ENCODE data around the gene IL1R1. TPM values are rescaled to one million over a fixed set of nuclear protein-coding genes. Genes with fewer than 3 reads are reported as not detected.
A peak's percentile ranks its signal among the peaks of the same experiment; 100 is the strongest.

The IL1R1 gene
- total and polyA plus RNA-seq, 4 donors: 14.0 to 49.3 (median 29.5) TPM

DNA sequence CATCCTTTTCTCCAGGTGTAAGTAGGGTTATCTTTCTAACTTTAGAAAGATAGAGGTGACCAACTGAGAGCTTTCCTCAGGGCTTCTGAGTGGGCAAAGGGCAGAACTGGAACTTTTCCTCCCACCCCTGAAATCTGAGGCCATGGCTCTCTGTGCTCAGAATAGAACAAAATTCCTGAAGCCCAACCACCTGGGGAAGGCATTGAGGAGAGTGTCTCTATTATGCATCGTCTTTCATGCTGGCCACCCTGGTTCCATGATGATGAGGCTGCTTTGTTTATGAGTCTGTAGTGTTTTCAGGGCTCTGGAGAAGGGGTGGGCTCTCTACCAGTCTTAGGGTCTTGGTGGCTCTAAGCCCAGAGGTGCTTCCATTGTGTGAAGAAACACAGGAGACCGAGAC lies 30.7 kb upstream of the IL1R1 start:
- H3K9ac ChIP-seq (ENCODE audit: low read depth in 1 of 2, low read length in 2 of 2): no peak overlapping the region
- WGBS: 88% methylated on average over 2 of the region's 2 CpGs
- no peak overlapping the region for H3K4me3 ChIP-seq (ENCODE audit: low read depth in 1 of 3, low read length in 3 of 3)
- peaks cover 11 to 69% (median 59%) of the 10 kb centered on the region in 4 donors for H3K4me1 ChIP-seq (ENCODE audit: control insufficient read depth in 4 of 4, insufficient read depth in 4 of 4, low read length in 3 of 4)
- peaks cover 0 to 2% (median 0%) of the 10 kb centered on the region in 4 donors for H3K36me3 ChIP-seq (ENCODE audit: control insufficient read depth in 4 of 4, insufficient read depth in 3 of 4, low read depth in 1 of 4, low read length in 3 of 4)
- H3K27ac ChIP-seq (ENCODE audit: low read depth in 1 of 2, low read length in 2 of 2): peak overlapping the region; percentile 38 to 80
- no peaks in the 10 kb centered on the region for H3K9me3 ChIP-seq (ENCODE audit: control insufficient read depth in 4 of 4, low read length in 3 of 4)
- DNase-seq (ENCODE audit: low spot score): no peak
- no peaks in the 10 kb centered on the region for H3K27me3 ChIP-seq (ENCODE audit: control insufficient read depth in 4 of 4, insufficient read depth in 4 of 4, low read length in 3 of 4)
- TF ChIP-seq, protein P1, sequence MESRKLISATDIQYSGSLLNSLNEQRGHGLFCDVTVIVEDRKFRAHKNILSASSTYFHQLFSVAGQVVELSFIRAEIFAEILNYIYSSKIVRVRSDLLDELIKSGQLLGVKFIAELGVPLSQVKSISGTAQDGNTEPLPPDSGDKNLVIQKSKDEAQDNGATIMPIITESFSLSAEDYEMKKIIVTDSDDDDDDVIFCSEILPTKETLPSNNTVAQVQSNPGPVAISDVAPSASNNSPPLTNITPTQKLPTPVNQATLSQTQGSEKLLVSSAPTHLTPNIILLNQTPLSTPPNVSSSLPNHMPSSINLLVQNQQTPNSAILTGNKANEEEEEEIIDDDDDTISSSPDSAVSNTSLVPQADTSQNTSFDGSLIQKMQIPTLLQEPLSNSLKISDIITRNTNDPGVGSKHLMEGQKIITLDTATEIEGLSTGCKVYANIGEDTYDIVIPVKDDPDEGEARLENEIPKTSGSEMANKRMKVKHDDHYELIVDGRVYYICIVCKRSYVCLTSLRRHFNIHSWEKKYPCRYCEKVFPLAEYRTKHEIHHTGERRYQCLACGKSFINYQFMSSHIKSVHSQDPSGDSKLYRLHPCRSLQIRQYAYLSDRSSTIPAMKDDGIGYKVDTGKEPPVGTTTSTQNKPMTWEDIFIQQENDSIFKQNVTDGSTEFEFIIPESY (IDR thresholded peaks at IDR 0.05): no peak
- no peak for TF ChIP-seq RAD21 (IDR thresholded peaks at IDR 0.05)
- no peak for TF ChIP-seq JUND (IDR thresholded peaks at IDR 0.05)
- TF ChIP-seq RXRA (IDR thresholded peaks at IDR 0.05): no peak
- TF ChIP-seq, protein P2, sequence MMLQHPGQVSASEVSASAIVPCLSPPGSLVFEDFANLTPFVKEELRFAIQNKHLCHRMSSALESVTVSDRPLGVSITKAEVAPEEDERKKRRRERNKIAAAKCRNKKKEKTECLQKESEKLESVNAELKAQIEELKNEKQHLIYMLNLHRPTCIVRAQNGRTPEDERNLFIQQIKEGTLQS (IDR thresholded peaks at IDR 0.05): no peak
- TF ChIP-seq EGR1 (IDR thresholded peaks at IDR 0.05; ENCODE audit: low read depth in 2 of 2): no peak
- no peak for TF ChIP-seq YY1 (IDR thresholded peaks at IDR 0.05)
- TF ChIP-seq HNF4G (IDR thresholded peaks at IDR 0.05): no peak
- TF ChIP-seq HNF4A (conservative IDR thresholded peaks at IDR 0.05): no peak
- TF ChIP-seq TAF1 (conservative IDR thresholded peaks at IDR 0.05): no peak

DNA sequence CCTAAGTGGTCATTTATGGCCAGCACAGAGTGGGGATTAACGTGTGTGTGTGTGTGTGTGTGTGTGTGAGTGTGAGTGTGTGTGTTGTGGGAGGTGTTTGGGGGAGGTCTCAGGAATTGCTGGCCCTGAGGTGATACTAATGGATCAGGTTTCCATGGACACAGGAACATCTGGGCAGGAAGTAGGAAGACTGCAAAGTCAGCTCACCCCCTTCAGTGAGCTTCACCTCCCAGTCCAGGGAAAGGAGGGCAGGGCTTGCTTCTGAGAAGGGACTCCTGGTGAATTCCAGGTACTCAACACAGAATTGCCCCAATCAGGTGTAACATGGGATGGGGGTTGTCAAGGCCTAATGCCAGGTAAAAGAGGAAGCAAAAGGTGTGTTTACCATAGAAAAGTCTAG lies 30.3 kb upstream of the IL1R1 start:
- 84% methylated on average over 1 of the region's 1 CpG for WGBS
- Histone ChIP-seq H3K27me3 (ENCODE audit: control insufficient read depth in 4 of 4, insufficient read depth in 4 of 4, low read length in 3 of 4) (no peaks in the 10 kb centered on the region), H3K4me1 (ENCODE audit: control insufficient read depth in 4 of 4, insufficient read depth in 4 of 4, low read length in 3 of 4) (peaks cover 12 to 71% (median 58%) of the 10 kb centered on the region in 4 donors), H3K4me3 (ENCODE audit: low read depth in 1 of 3, low read length in 3 of 3) (no peak overlapping the region), H3K9ac (ENCODE audit: low read depth in 1 of 2, low read length in 2 of 2) (no peak overlapping the region), H3K36me3 (ENCODE audit: control insufficient read depth in 4 of 4, insufficient read depth in 3 of 4, low read depth in 1 of 4, low read length in 3 of 4) (peaks cover 0 to 2% (median 0%) of the 10 kb centered on the region in 4 donors), H3K9me3 (ENCODE audit: control insufficient read depth in 4 of 4, low read length in 3 of 4) (no peaks in the 10 kb centered on the region), H3K27ac (ENCODE audit: low read depth in 1 of 2, low read length in 2 of 2) (peak overlapping the region; percentile 38 to 80)
- TF ChIP-seq, protein P3, sequence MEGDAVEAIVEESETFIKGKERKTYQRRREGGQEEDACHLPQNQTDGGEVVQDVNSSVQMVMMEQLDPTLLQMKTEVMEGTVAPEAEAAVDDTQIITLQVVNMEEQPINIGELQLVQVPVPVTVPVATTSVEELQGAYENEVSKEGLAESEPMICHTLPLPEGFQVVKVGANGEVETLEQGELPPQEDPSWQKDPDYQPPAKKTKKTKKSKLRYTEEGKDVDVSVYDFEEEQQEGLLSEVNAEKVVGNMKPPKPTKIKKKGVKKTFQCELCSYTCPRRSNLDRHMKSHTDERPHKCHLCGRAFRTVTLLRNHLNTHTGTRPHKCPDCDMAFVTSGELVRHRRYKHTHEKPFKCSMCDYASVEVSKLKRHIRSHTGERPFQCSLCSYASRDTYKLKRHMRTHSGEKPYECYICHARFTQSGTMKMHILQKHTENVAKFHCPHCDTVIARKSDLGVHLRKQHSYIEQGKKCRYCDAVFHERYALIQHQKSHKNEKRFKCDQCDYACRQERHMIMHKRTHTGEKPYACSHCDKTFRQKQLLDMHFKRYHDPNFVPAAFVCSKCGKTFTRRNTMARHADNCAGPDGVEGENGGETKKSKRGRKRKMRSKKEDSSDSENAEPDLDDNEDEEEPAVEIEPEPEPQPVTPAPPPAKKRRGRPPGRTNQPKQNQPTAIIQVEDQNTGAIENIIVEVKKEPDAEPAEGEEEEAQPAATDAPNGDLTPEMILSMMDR (IDR thresholded peaks at IDR 0.05; ENCODE audit: low read depth, low read length, missing input control): no peak
- TF ChIP-seq YY1 (IDR thresholded peaks at IDR 0.05) (no peak), MAX (IDR thresholded peaks at IDR 0.05) (no peak), RXRA (IDR thresholded peaks at IDR 0.05) (no peak), REST (IDR thresholded peaks at IDR 0.05) (no peak), FOXA2 (IDR thresholded peaks at IDR 0.05) (no peak), GABPA (IDR thresholded peaks at IDR 0.05 in 1 of 2, conservative IDR thresholded peaks at IDR 0.05 in 1 of 2) (no peak), TAF1 (conservative IDR thresholded peaks at IDR 0.05) (no peak), HNF4A (conservative IDR thresholded peaks at IDR 0.05) (no peak), FOXA1 (IDR thresholded peaks at IDR 0.05) (no peak), HNF4G (IDR thresholded peaks at IDR 0.05) (no peak), NR2F2 (IDR thresholded peaks at IDR 0.05) (no peak), EGR1 (IDR thresholded peaks at IDR 0.05; ENCODE audit: low read depth in 2 of 2) (no peak), RAD21 (IDR thresholded peaks at IDR 0.05) (no peak), SP1 (IDR thresholded peaks at IDR 0.05) (no peak), JUND (IDR thresholded peaks at IDR 0.05) (no peak)
- TF ChIP-seq, protein P2 (IDR thresholded peaks at IDR 0.05): no peak
- TF ChIP-seq, protein P1 (IDR thresholded peaks at IDR 0.05): no peak
- DNase-seq (ENCODE audit: low spot score): no peak
